A673 (cell line): ENCODE results near the gene ADAMTS2.

ENCODE experiments used
- CTCF ChIP-seq: fragments of 300-800, 200-600 bp; sonication (generic); conservative IDR thresholded peaks from 2 replicates; pipeline ENCODE4 v1.5.1; 2017; ENCODE audit warnings: low read depth, mild to moderate bottlenecking, antibody characterized with exemption, low read length, moderate library complexity, mixed read lengths
- EZH2 ChIP-seq: fragments of 200-600 bp; sonication (generic); IDR thresholded peaks from 2 replicates; pipeline ENCODE4 v1.6.1; 2017; ENCODE audit warnings: borderline replicate concordance, low read depth, mild to moderate bottlenecking, mixed read lengths, antibody characterized with exemption, low read length; ENCODE audit not compliant: poor library complexity, severe bottlenecking

- TF ChIP-seq CTCF (no peak), EZH2 (no peak)
Measured at GRCh38 chr5:179123491-179124272, 221.6 kb downstream of the ADAMTS2 start.
